Activated naive CD8-positive, alpha-beta T cell treated with anti-CD3 and anti-CD28 coated beads, Interleukin-2, amount 10 ng/mL, durations not matched to agents 7 days and 5 days (primary cell): ENCODE data around the gene SLC32A1. TPM values are rescaled to one million over a fixed set of nuclear protein-coding genes. Genes with fewer than 3 reads are reported as not detected.

Source experiments
- ATAC-seq: fragments of 150-1000 bp; cut with Tn5 transposase; one replicate; pipeline ENCODE4 v1.10.0; 2021; ENCODE audit warnings: low read depth, moderate library complexity
- POLR2A ChIA-PET: fragments of 350-600 bp; sonication (Branson Sonifier 250); formaldehyde crosslinking; loops from one replicate; lab custom pipeline; 2021; ENCODE audit warnings: antibody characterized with exemption; lab: Charles Lee
- DNase-seq: peaks from one replicate; pipeline ENCODE4 v3.0.0; 2021
- H3K27ac Mint-ChIP-seq: one replicate; pipeline ENCODE4 v1.8.0; 2022; ENCODE audit warnings: mild to moderate bottlenecking, mixed read lengths
- H3K27me3 Mint-ChIP-seq: one replicate; pipeline ENCODE4 v1.8.0; 2022; ENCODE audit warnings: mild to moderate bottlenecking, moderate library complexity, mixed read lengths
- H3K36me3 Mint-ChIP-seq: one replicate; pipeline ENCODE4 v1.8.0; 2021; ENCODE audit warnings: mild to moderate bottlenecking, mixed read lengths
- H3K4me1 Mint-ChIP-seq: one replicate; pipeline ENCODE4 v1.8.0; 2021; ENCODE audit warnings: mixed read lengths
- H3K4me3 Mint-ChIP-seq: one replicate; pipeline ENCODE4 v1.8.0; 2022; ENCODE audit warnings: mild to moderate bottlenecking, moderate library complexity, mixed read lengths
- H3K9me3 Mint-ChIP-seq: one replicate; pipeline ENCODE4 v1.8.0; 2021; ENCODE audit warnings: mixed read lengths
- total RNA-seq, 2 experiments: library from RNA; stranded (reverse); gene quantifications; one replicate each; pipeline ENCODE4 v1.2.3, GENCODE V29; 2021

SLC32A1 gene
- total RNA-seq, 2 experiments from 2014 or later: not detected

- Mint-ChIP-seq H3K4me3 (no peak overlapping the region), H3K36me3 (peaks cover 24% of the 10 kb centered on the region), H3K9me3 (no peaks in the 10 kb centered on the region), H3K4me1 (no peaks in the 10 kb centered on the region), H3K27me3 (no peaks in the 10 kb centered on the region), H3K27ac (no peak overlapping the region)
- no peak for DNase-seq
- POLR2A ChIA-PET: interaction anchor here (0.6 kb wide), 1 partner anchor 160 kb away, joined by 4 read pairs; no protein-coding TSS in a partner anchor
- no peak for ATAC-seq
Measured at GRCh38 chr20:38770970-38771369, 46.7 kb downstream of the SLC32A1 start.

- Mint-ChIP-seq H3K9me3 (no peaks in the 10 kb centered on the region), H3K27ac (no peak overlapping the region), H3K4me1 (no peaks in the 10 kb centered on the region), H3K4me3 (no peak overlapping the region), H3K36me3 (peaks cover 24% of the 10 kb centered on the region), H3K27me3 (no peaks in the 10 kb centered on the region)
- ATAC-seq (no peak), DNase-seq (no peak)
- POLR2A ChIA-PET: interaction anchor here (0.6 kb wide), 1 partner anchor 161 kb away, joined by 4 read pairs; no protein-coding TSS in a partner anchor
Measured at GRCh38 chr20:38771621-38772020, 47.3 kb downstream of the SLC32A1 start.

GRCh38 chr20:38774167-38774566 lies 49.9 kb downstream of the SLC32A1 start:
- POLR2A ChIA-PET: no interaction called here
- no peak overlapping the region for H3K4me3 Mint-ChIP-seq
- ATAC-seq (no peak), DNase-seq (no peak)
- no peaks in the 10 kb centered on the region for H3K4me1 Mint-ChIP-seq
- no peaks in the 10 kb centered on the region for H3K9me3 Mint-ChIP-seq
- peaks cover 24% of the 10 kb centered on the region for H3K36me3 Mint-ChIP-seq
- no peak overlapping the region for H3K27ac Mint-ChIP-seq
- no peaks in the 10 kb centered on the region for H3K27me3 Mint-ChIP-seq

GRCh38 chr20:38776363-38776762 lies 52.1 kb downstream of the SLC32A1 start:
- Mint-ChIP-seq H3K4me1 (no peaks in the 10 kb centered on the region), H3K27ac (no peak overlapping the region), H3K9me3 (no peaks in the 10 kb centered on the region), H3K4me3 (no peak overlapping the region), H3K27me3 (no peaks in the 10 kb centered on the region), H3K36me3 (peaks cover 26% of the 10 kb centered on the region)
- ATAC-seq (no peak), DNase-seq (no peak)
- POLR2A ChIA-PET: no interaction called here

Other genes with a start within 250 kb of the SLC32A1 start
- gene ADIG, start 143.3 kb upstream of the SLC32A1 start, total RNA-seq: not detected
- not detected for gene ARHGAP40, start 122.7 kb upstream of the SLC32A1 start, total RNA-seq
- 10 to 100 TPM; 10.4 to 11.9 TPM for gene ACTR5, start 24.0 kb downstream of the SLC32A1 start, total RNA-seq
- 10 to 100 TPM; 72.9 to 73.4 TPM for gene PPP1R16B, start 81.2 kb downstream of the SLC32A1 start, total RNA-seq
- 10 to 100 TPM; 14.4 to 15.4 TPM for gene FAM83D, start 201.9 kb downstream of the SLC32A1 start, total RNA-seq
- gene DHX35, start 237.9 kb downstream of the SLC32A1 start, total RNA-seq: 10 to 100 TPM; 10.3 to 10.7 TPM